Measurements from ENCODE around the gene PPAN.

- no peak for TF ChIP-seq EZH2 (IDR thresholded peaks at IDR 0.05; ENCODE audit: insufficient read depth, poor library complexity, severe bottlenecking)
- no peak for TF ChIP-seq EZH2phosphoT487 (IDR thresholded peaks at IDR 0.05; ENCODE audit: insufficient read depth, low read depth)
These were observed 37.5 kb downstream of the PPAN start for GRCh38 chr19:10143681-10144080.
